Liver (tissue), 9 donors: ENCODE measurements around the gene NLRP5. TPM values are rescaled to one million over a fixed set of nuclear protein-coding genes. Genes with fewer than 3 reads are reported as not detected.

Experiments used
- DNase-seq: peaks from one replicate; pipeline ENCODE4 v3.0.0-alpha.2; 2017; ENCODE audit warnings: low spot score
- H3K27ac ChIP-seq, 2 donors: one replicate each; pipeline ENCODE4 v1.7.0; 2013; ENCODE audit warnings: inconsistent platforms in 2 of 2, low read length in 2 of 2, control low read depth in 1 of 2, low read depth in 1 of 2, mild to moderate bottlenecking in 1 of 2
- H3K27me3 ChIP-seq, 4 donors: one replicate each; pipeline versions ENCODE4 v1.6.1 to v1.7.0; 2013; ENCODE audit warnings: low read length in 3 of 4, inconsistent platforms in 1 of 4, mild to moderate bottlenecking in 1 of 4, moderate library complexity in 1 of 4; ENCODE audit not compliant: control insufficient read depth in 4 of 4, insufficient read depth in 4 of 4
- H3K36me3 ChIP-seq, 4 donors: one replicate each; pipeline versions ENCODE4 v1.6.1 to v1.7.0; 2013; ENCODE audit warnings: low read length in 3 of 4, mild to moderate bottlenecking in 3 of 4, low read depth in 1 of 4, moderate library complexity in 1 of 4; ENCODE audit not compliant: control insufficient read depth in 4 of 4, insufficient read depth in 3 of 4
- H3K4me1 ChIP-seq, 4 donors: one replicate each; pipeline versions ENCODE4 v1.6.1 to v1.7.0; 2013; ENCODE audit warnings: low read length in 3 of 4, mild to moderate bottlenecking in 3 of 4, moderate library complexity in 1 of 4; ENCODE audit not compliant: control insufficient read depth in 4 of 4, insufficient read depth in 4 of 4
- H3K4me3 ChIP-seq, 3 donors: one replicate each; pipeline versions ENCODE4 v1.6.1 to v1.7.0; 2013; ENCODE audit warnings: low read length in 3 of 3, control low read depth in 1 of 3, low read depth in 1 of 3, mild to moderate bottlenecking in 1 of 3
- H3K9ac ChIP-seq, 2 donors: one replicate each; pipeline ENCODE4 v1.7.0; 2013; ENCODE audit warnings: low read length in 2 of 2, mild to moderate bottlenecking in 2 of 2, moderate library complexity in 2 of 2, control low read depth in 1 of 2, low read depth in 1 of 2
- H3K9me3 ChIP-seq, 4 donors: one replicate each; pipeline versions ENCODE4 v1.6.1 to v1.7.0; 2013; ENCODE audit warnings: low read length in 3 of 4; ENCODE audit not compliant: control insufficient read depth in 4 of 4
- ATF3 ChIP-seq: IDR thresholded peaks from 2 replicates; pipeline ENCODE4 v1.6.1; 2016; ENCODE audit warnings: antibody characterized with exemption
- CTCF ChIP-seq: fragments of 150-350 bp; IDR thresholded peaks from 2 replicates; pipeline ENCODE4 v1.5.1; 2017; ENCODE audit warnings: improper control_type of control experiment, low read depth, low read length; ENCODE audit not compliant: missing input control
- EGR1 ChIP-seq, 2 donors: IDR thresholded peaks; 2 replicates each; pipeline ENCODE4 v1.6.1; 2016 to 2018; ENCODE audit warnings: antibody characterized with exemption in 2 of 2, low read depth in 2 of 2
- FOXA1 ChIP-seq: IDR thresholded peaks from 2 replicates; pipeline ENCODE4 v1.6.1; 2016; ENCODE audit warnings: antibody characterized with exemption
- FOXA2 ChIP-seq: IDR thresholded peaks from 2 replicates; pipeline ENCODE4 v1.6.1; 2016; ENCODE audit warnings: antibody characterized with exemption
- GABPA ChIP-seq, 2 donors: IDR thresholded peaks in 1 of 2; conservative IDR thresholded peaks in 1 of 2; 2 replicates each; pipeline ENCODE4 v1.6.1; 2016; ENCODE audit warnings: antibody characterized with exemption in 2 of 2, mild to moderate bottlenecking in 1 of 2, moderate library complexity in 1 of 2
- HNF4G ChIP-seq: IDR thresholded peaks from 2 replicates; pipeline ENCODE4 v1.6.1; 2016; ENCODE audit warnings: antibody characterized with exemption
- JUND ChIP-seq, 2 donors: IDR thresholded peaks; 2 replicates each; pipeline ENCODE4 v1.6.1; 2016; ENCODE audit warnings: antibody characterized with exemption in 2 of 2
- MAX ChIP-seq: IDR thresholded peaks from 2 replicates; pipeline ENCODE4 v1.6.1; 2016; ENCODE audit warnings: antibody characterized with exemption
- RAD21 ChIP-seq, 2 donors: IDR thresholded peaks; 2 replicates each; pipeline ENCODE4 v1.6.1; 2016; ENCODE audit warnings: antibody characterized with exemption in 2 of 2, mild to moderate bottlenecking in 2 of 2
- REST ChIP-seq: IDR thresholded peaks from 2 replicates; pipeline ENCODE4 v1.6.1; 2016; ENCODE audit warnings: antibody characterized with exemption, mild to moderate bottlenecking
- RXRA ChIP-seq, 2 donors: IDR thresholded peaks; 2 replicates each; pipeline ENCODE4 v1.6.1; 2017 to 2018; ENCODE audit warnings: antibody characterized with exemption in 2 of 2, mild to moderate bottlenecking in 1 of 2
- SP1 ChIP-seq: IDR thresholded peaks from 2 replicates; pipeline ENCODE4 v1.6.1; 2018; ENCODE audit warnings: antibody characterized with exemption, mild to moderate bottlenecking
- TAF1 ChIP-seq: conservative IDR thresholded peaks from 2 replicates; pipeline ENCODE4 v1.6.1; 2016; ENCODE audit warnings: antibody characterized with exemption, mild to moderate bottlenecking
- YY1 ChIP-seq: IDR thresholded peaks from 2 replicates; pipeline ENCODE4 v1.6.1; 2016; ENCODE audit warnings: antibody characterized with exemption, mild to moderate bottlenecking
- ZBTB33 ChIP-seq: IDR thresholded peaks from 2 replicates; pipeline ENCODE4 v1.6.1; 2016; ENCODE audit warnings: antibody characterized with exemption
- WGBS: extraction: QIAGEN DNeasy Blood & Tissue Kit; methylation state at CpG from one replicate; pipeline ENCODE4 v1.1.7; 2013; 5-methylcytosine and 5-hydroxymethylcytosine counted together
- polyA plus RNA-seq, 2 donors: library from polyadenylated mRNA; stranded (reverse) in 1 of 2; unstranded in 1 of 2; fragments of 200-250 nt in 1 of 2; fragments of >200 nt in 1 of 2; fragmentation: Nextera tagmentation in 1 of 2; extraction: Ambion mirVana in 1 of 2; gene quantifications; one replicate each; pipeline versions ENCODE4 v1.2.1 to v1.2.3, GENCODE V29; 2013 to 2015
- total RNA-seq, 2 donors: library from RNA; depleted of rRNA; stranded (reverse); fragments of >200 nt; gene quantifications; one replicate each; pipeline ENCODE4 v1.2.3, GENCODE V29; 2014
- donor health status: healthy.
- donor health status: healthy.
- donor health status: healthy.
- donor health status: healthy.
- donor health status: healthy.

The NLRP5 gene
- total and polyA plus RNA-seq, 4 donors = not detected

- H3K27me3 ChIP-seq = no peaks in the 10 kb centered on the region
- peak; percentile 78 for DNase-seq
- H3K9me3 ChIP-seq = no peaks in the 10 kb centered on the region
- 6% methylated on average over 5 of the region's 5 CpGs for WGBS
- peaks cover 5 to 21% (median 15%) of the 10 kb centered on the region in 4 donors for H3K4me1 ChIP-seq
- no peak overlapping the region for H3K27ac ChIP-seq
- TF ChIP-seq RAD21 (IDR thresholded peaks at IDR 0.05) (peak; percentile 91 to 93), CTCF (peak; percentile 88), ATF3 (no peak)
- H3K36me3 ChIP-seq = no peaks in the 10 kb centered on the region
- H3K4me3 ChIP-seq = no peak overlapping the region
- H3K9ac ChIP-seq = no peak overlapping the region
Measured at GRCh38 chr19:56076498-56076897, 89.9 kb downstream of the NLRP5 start.

GRCh38 chr19:56079609-56080008, 93.0 kb downstream of the NLRP5 start:
- 61% methylated on average over 7 of the region's 7 CpGs for WGBS

More at GRCh38 chr19:56079609-56080008, 93.0 kb downstream of the NLRP5 start:
- H3K4me3 ChIP-seq = no peak overlapping the region
- H3K9ac ChIP-seq = no peak overlapping the region
- no peak for DNase-seq
- H3K27me3 ChIP-seq = no peaks in the 10 kb centered on the region
- TF ChIP-seq SP1 (no peak), TAF1 (no peak), FOXA2 (no peak), EGR1 (IDR thresholded peaks at IDR 0.05; ENCODE audit: low read depth in 2 of 2) (no peak), MAX (no peak), ZBTB33 (no peak), YY1 (no peak), GABPA (IDR thresholded peaks at IDR 0.05 in 1 of 2, conservative IDR thresholded peaks at IDR 0.05 in 1 of 2) (no peak), HNF4G (no peak), REST (no peak), FOXA1 (no peak), RAD21 (IDR thresholded peaks at IDR 0.05) (no peak), RXRA (IDR thresholded peaks at IDR 0.05) (no peak), JUND (IDR thresholded peaks at IDR 0.05) (no peak)
- no peaks in the 10 kb centered on the region for H3K36me3 ChIP-seq
- no peak overlapping the region for H3K27ac ChIP-seq
- H3K4me1 ChIP-seq = peaks cover 5 to 18% (median 11%) of the 10 kb centered on the region in 4 donors
- no peaks in the 10 kb centered on the region for H3K9me3 ChIP-seq
